SK-N-MC (cell line): Measurements from ENCODE around the gene ZNF804B.

Experiments
- DNase-seq: peaks from one replicate; pipeline ENCODE4 v3.0.0-alpha.2; 2011; ENCODE audit warnings: low read depth, low spot score
- H3K27ac ChIP-seq: fragments of 200-600 bp; sonication (generic); 2 replicates; pipeline ENCODE4 v1.5.1; 2016; ENCODE audit warnings: mixed run types
- H3K36me3 ChIP-seq: fragments of 200-600 bp; sonication (generic); 2 replicates; pipeline ENCODE4 v1.6.1; 2017; ENCODE audit warnings: antibody characterized with exemption, low read length, mixed read lengths; ENCODE audit not compliant: insufficient read depth
- H3K4me3 ChIP-seq: fragments of 200-600 bp; sonication (generic); 2 replicates; pipeline ENCODE4 v1.5.1; 2016
- H3K9ac ChIP-seq: fragments of 200-600 bp; sonication (generic); 2 replicates; pipeline ENCODE4 v1.8.0; 2017; ENCODE audit warnings: mixed run types, mixed read lengths; ENCODE audit not compliant: insufficient read length
- H3K9me3 ChIP-seq: fragments of 200-600 bp; sonication (generic); 2 replicates; pipeline ENCODE4 v1.6.1; 2017; ENCODE audit warnings: low read depth, mild to moderate bottlenecking, antibody characterized with exemption, low read length, moderate library complexity, mixed read lengths
- EZH2 ChIP-seq: fragments of 200-600 bp; sonication (generic); IDR thresholded peaks from one replicate; pipeline ENCODE4 v1.6.1; 2017; ENCODE audit warnings: antibody characterized with exemption
- FOXP2 ChIP-seq: optimal IDR thresholded peaks from 2 replicates; pipeline ENCODE3; 2011; ENCODE audit warnings: mild to moderate bottlenecking, moderate library complexity; ENCODE audit not compliant: insufficient read depth; ENCODE audit errors: extremely low read length, control extremely low read depth
- POLR2AphosphoS5 ChIP-seq: IDR thresholded peaks from 2 replicates; pipeline ENCODE4 v1.6.1; 2012; ENCODE audit warnings: mild to moderate bottlenecking, low read depth, low read length, borderline replicate concordance

The ZNF804B gene

GRCh38 chr7:88759230-88760135, at the start of gene ZNF804B:
ZNF804B (plus strand) TSS chr7:88759700; CDS start chr7:88759977, 277 bp downstream.
- Histone ChIP-seq H3K9me3 (no peaks in the 10 kb centered on the region), H3K27ac (no peak within 1 kb of the TSS), H3K9ac (no peak within 1 kb of the TSS), H3K36me3 (no peaks in the 10 kb centered on the region), H3K4me3 (no peak within 1 kb of the TSS)
- no peak for DNase-seq
- no peak for TF ChIP-seq FOXP2
- no peak for TF ChIP-seq POLR2AphosphoS5
- TF ChIP-seq EZH2 = no peak

- Histone ChIP-seq H3K27ac (no peak overlapping the region), H3K36me3 (no peaks in the 10 kb centered on the region), H3K9ac (no peak overlapping the region), H3K9me3 (no peaks in the 10 kb centered on the region), H3K4me3 (no peak overlapping the region)
- DNase-seq = no peak
- TF ChIP-seq POLR2AphosphoS5 (no peak), EZH2 (no peak), FOXP2 (no peak)
Observed at GRCh38 chr7:88735920-88736319, 23.6 kb upstream of the ZNF804B start.

- no peak overlapping the region for H3K4me3 ChIP-seq
- no peak for TF ChIP-seq EZH2
- TF ChIP-seq FOXP2 = no peak
- no peak for TF ChIP-seq POLR2AphosphoS5
- DNase-seq = no peak
Observed at GRCh38 chr7:88737632-88738031, 21.9 kb upstream of the ZNF804B start.

GRCh38 chr7:88746126-88746525, 13.4 kb upstream of the ZNF804B start:
- no peak for DNase-seq
- no peak overlapping the region for H3K9ac ChIP-seq
- no peaks in the 10 kb centered on the region for H3K9me3 ChIP-seq
- H3K27ac ChIP-seq = no peak overlapping the region
- TF ChIP-seq EZH2 = no peak
- no peak for TF ChIP-seq FOXP2
- no peak for TF ChIP-seq POLR2AphosphoS5
- no peak overlapping the region for H3K4me3 ChIP-seq
- no peaks in the 10 kb centered on the region for H3K36me3 ChIP-seq

More at GRCh38 chr7:88737632-88738031, 21.9 kb upstream of the ZNF804B start:
- Histone ChIP-seq H3K9me3 (no peaks in the 10 kb centered on the region), H3K9ac (no peak overlapping the region), H3K27ac (no peak overlapping the region), H3K36me3 (no peaks in the 10 kb centered on the region)

GRCh38 chr7:88756802-88757201, 2.7 kb upstream of the ZNF804B start:
- Histone ChIP-seq H3K4me3 (no peak overlapping the region), H3K9ac (no peak overlapping the region), H3K9me3 (no peaks in the 10 kb centered on the region), H3K36me3 (no peaks in the 10 kb centered on the region), H3K27ac (no peak overlapping the region)
- no peak for DNase-seq
- no peak for TF ChIP-seq EZH2
- TF ChIP-seq FOXP2 = no peak
- no peak for TF ChIP-seq POLR2AphosphoS5

GRCh38 chr7:88757371-88757770, 2.1 kb upstream of the ZNF804B start:
- TF ChIP-seq EZH2 = no peak
- no peak for TF ChIP-seq FOXP2
- no peak for TF ChIP-seq POLR2AphosphoS5
- H3K36me3 ChIP-seq = no peaks in the 10 kb centered on the region
- DNase-seq = no peak
- H3K9ac ChIP-seq = no peak overlapping the region
- no peaks in the 10 kb centered on the region for H3K9me3 ChIP-seq
- no peak overlapping the region for H3K4me3 ChIP-seq
- no peak overlapping the region for H3K27ac ChIP-seq

GRCh38 chr7:88758381-88759229, 895 bp upstream of the ZNF804B start:
- H3K36me3 ChIP-seq = no peaks in the 10 kb centered on the region
- H3K9me3 ChIP-seq = no peaks in the 10 kb centered on the region
- DNase-seq = no peak
- TF ChIP-seq FOXP2 (no peak), EZH2 (no peak), POLR2AphosphoS5 (no peak)
- no peak overlapping the region for H3K27ac ChIP-seq
- no peak overlapping the region for H3K4me3 ChIP-seq
- H3K9ac ChIP-seq = no peak overlapping the region

GRCh38 chr7:88760136-88760515, 626 bp downstream of the ZNF804B start:
- H3K9ac ChIP-seq = no peak overlapping the region
- no peak overlapping the region for H3K4me3 ChIP-seq
- H3K9me3 ChIP-seq = no peaks in the 10 kb centered on the region
- TF ChIP-seq POLR2AphosphoS5 (no peak), FOXP2 (no peak), EZH2 (no peak)
- H3K27ac ChIP-seq = no peak overlapping the region
- H3K36me3 ChIP-seq = no peaks in the 10 kb centered on the region
- no peak for DNase-seq
